Nephron progenitor cell (in vitro differentiated cells): ENCODE data around the gene RSPO1.
A peak's percentile ranks its signal among the peaks of the same experiment; 100 is the strongest.

Experiments
- DNase-seq: peaks from one replicate; pipeline ENCODE4 v3.0.0; 2021
- H3K27ac Mint-ChIP-seq: 2 replicates; pipeline ENCODE4 v1.8.0; 2021; ENCODE audit warnings: mild to moderate bottlenecking, moderate library complexity, mixed read lengths
- H3K27me3 Mint-ChIP-seq: 2 replicates; pipeline ENCODE4 v1.8.0; 2021; ENCODE audit warnings: mild to moderate bottlenecking, low read depth, mixed read lengths; ENCODE audit not compliant: poor library complexity
- H3K36me3 Mint-ChIP-seq: 2 replicates; pipeline ENCODE4 v1.8.0; 2021; ENCODE audit warnings: low read depth, mixed read lengths
- H3K4me1 Mint-ChIP-seq: 2 replicates; pipeline ENCODE4 v1.8.0; 2021; ENCODE audit warnings: mixed read lengths
- H3K4me3 Mint-ChIP-seq: 2 replicates; pipeline ENCODE4 v1.8.0; 2021; ENCODE audit warnings: mild to moderate bottlenecking, moderate library complexity, mixed read lengths
- H3K9me3 Mint-ChIP-seq: 2 replicates; pipeline ENCODE4 v1.8.0; 2021; ENCODE audit warnings: mild to moderate bottlenecking, moderate library complexity, mixed read lengths
- TF ChIP-seq, protein P1 (sequence below): fragments of 200-600 bp; sonication (generic); IDR thresholded peaks from 2 replicates; pipeline ENCODE4 v1.5.0; 2021; ENCODE audit warnings: antibody characterized with exemption

Gene RSPO1

GRCh38 chr1:37575692-37576091, 59.0 kb downstream of the RSPO1 start:
- no peaks in the 10 kb centered on the region for H3K27me3 Mint-ChIP-seq
- H3K9me3 Mint-ChIP-seq = no peaks in the 10 kb centered on the region
- peaks cover 73% of the 10 kb centered on the region for H3K36me3 Mint-ChIP-seq
- H3K4me1 Mint-ChIP-seq = no peaks in the 10 kb centered on the region
- H3K27ac Mint-ChIP-seq = no peak overlapping the region
- no peak for DNase-seq
- TF ChIP-seq, protein P1, sequence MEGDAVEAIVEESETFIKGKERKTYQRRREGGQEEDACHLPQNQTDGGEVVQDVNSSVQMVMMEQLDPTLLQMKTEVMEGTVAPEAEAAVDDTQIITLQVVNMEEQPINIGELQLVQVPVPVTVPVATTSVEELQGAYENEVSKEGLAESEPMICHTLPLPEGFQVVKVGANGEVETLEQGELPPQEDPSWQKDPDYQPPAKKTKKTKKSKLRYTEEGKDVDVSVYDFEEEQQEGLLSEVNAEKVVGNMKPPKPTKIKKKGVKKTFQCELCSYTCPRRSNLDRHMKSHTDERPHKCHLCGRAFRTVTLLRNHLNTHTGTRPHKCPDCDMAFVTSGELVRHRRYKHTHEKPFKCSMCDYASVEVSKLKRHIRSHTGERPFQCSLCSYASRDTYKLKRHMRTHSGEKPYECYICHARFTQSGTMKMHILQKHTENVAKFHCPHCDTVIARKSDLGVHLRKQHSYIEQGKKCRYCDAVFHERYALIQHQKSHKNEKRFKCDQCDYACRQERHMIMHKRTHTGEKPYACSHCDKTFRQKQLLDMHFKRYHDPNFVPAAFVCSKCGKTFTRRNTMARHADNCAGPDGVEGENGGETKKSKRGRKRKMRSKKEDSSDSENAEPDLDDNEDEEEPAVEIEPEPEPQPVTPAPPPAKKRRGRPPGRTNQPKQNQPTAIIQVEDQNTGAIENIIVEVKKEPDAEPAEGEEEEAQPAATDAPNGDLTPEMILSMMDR = no peak
- H3K4me3 Mint-ChIP-seq = no peak overlapping the region

- Mint-ChIP-seq H3K36me3 (peaks cover 71% of the 10 kb centered on the region), H3K27me3 (no peaks in the 10 kb centered on the region), H3K27ac (no peak overlapping the region), H3K9me3 (no peaks in the 10 kb centered on the region), H3K4me1 (no peaks in the 10 kb centered on the region), H3K4me3 (no peak overlapping the region)
- no peak for DNase-seq
- TF ChIP-seq, protein P1 = no peak
Observed at GRCh38 chr1:37574834-37575480, 59.7 kb downstream of the RSPO1 start.

DNA sequence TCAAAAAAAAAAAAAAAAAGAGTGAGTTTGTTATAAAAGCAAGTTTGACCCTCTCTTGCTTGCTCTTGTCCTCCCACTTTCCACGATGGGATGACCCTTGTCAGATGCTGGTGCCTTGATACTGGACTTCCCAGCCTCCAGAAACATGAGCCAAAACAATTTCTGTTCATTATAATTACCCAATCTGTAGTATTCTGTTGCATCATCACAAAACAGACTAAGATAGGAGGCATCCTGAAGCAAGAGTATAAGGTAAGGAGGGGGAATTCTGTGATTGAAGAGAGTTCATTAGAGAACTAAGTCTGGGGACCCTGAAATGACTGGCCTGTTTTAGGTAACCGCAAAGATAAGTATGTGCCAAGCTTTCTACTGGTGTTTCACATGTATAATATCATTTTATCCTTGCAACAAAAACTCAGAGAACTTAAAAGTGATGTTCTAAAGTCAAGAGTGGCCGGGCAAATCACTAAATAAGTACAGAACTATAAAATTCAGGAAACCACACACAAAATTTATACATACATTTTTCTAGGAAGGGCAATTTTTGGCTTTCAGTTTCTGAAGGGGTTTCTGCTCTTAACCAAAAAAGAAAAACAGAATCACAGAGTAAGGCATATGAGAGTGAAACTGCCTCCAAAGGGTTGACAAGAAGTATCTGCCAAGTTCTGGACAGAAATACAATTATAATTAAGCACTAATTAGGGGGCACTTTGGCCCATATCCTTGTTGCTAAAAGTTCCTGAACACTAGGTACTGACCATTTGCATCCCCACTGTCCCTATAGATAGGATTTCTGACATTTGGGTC, 64.0 kb downstream of the RSPO1 start:
- H3K36me3 Mint-ChIP-seq = peaks cover 83% of the 10 kb centered on the region
- no peaks in the 10 kb centered on the region for H3K9me3 Mint-ChIP-seq
- no peaks in the 10 kb centered on the region for H3K4me1 Mint-ChIP-seq
- no peak overlapping the region for H3K27ac Mint-ChIP-seq
- TF ChIP-seq, protein P1 = no peak
- DNase-seq = no peak
- H3K27me3 Mint-ChIP-seq = peaks cover 3% of the 10 kb centered on the region
- no peak overlapping the region for H3K4me3 Mint-ChIP-seq

- H3K9me3 Mint-ChIP-seq = no peaks in the 10 kb centered on the region
- peaks cover 63% of the 10 kb centered on the region for H3K36me3 Mint-ChIP-seq
- no peak for DNase-seq
- H3K4me3 Mint-ChIP-seq = no peak overlapping the region
- H3K4me1 Mint-ChIP-seq = no peaks in the 10 kb centered on the region
- H3K27ac Mint-ChIP-seq = no peak overlapping the region
- TF ChIP-seq, protein P1 = no peak
- H3K27me3 Mint-ChIP-seq = peaks cover 3% of the 10 kb centered on the region
Observed at GRCh38 chr1:37567023-37567422, 67.7 kb downstream of the RSPO1 start.

- no peak for DNase-seq
- Mint-ChIP-seq H3K9me3 (no peaks in the 10 kb centered on the region), H3K27me3 (peaks cover 6% of the 10 kb centered on the region), H3K4me1 (peaks cover 6% of the 10 kb centered on the region), H3K36me3 (peaks cover 60% of the 10 kb centered on the region), H3K4me3 (no peak overlapping the region), H3K27ac (peak overlapping the region; percentile 32)
- TF ChIP-seq, protein P1 = no peak
Observed at GRCh38 chr1:37564892-37565291, 69.8 kb downstream of the RSPO1 start.

GRCh38 chr1:37562984-37563383, 71.7 kb downstream of the RSPO1 start:
- H3K36me3 Mint-ChIP-seq = peaks cover 45% of the 10 kb centered on the region
- H3K4me3 Mint-ChIP-seq = no peak overlapping the region
- no peaks in the 10 kb centered on the region for H3K9me3 Mint-ChIP-seq
- H3K4me1 Mint-ChIP-seq = peaks cover 15% of the 10 kb centered on the region
- H3K27ac Mint-ChIP-seq = peak overlapping the region; percentile 50
- DNase-seq = no peak
- H3K27me3 Mint-ChIP-seq = peaks cover 6% of the 10 kb centered on the region
- TF ChIP-seq, protein P1 = no peak
